Activated B cell treated with CpG ODN at 0.5 μM for 24 hours (primary cell): Measurements from ENCODE around the gene ARHGEF28. TPM values are rescaled to one million over a fixed set of nuclear protein-coding genes. Genes with fewer than 3 reads are reported as not detected.

Experiments
- ATAC-seq: fragments of 200-7000 bp; cut with Tn5 transposase; one replicate; pipeline ENCODE4 v1.10.0; 2021; ENCODE audit warnings: low read depth, mild to moderate bottlenecking, moderate library complexity
- CTCF ChIA-PET: fragments of 350-600 bp; sonication (Branson Sonifier 250); formaldehyde crosslinking; loops from one replicate; lab custom pipeline; 2021; ENCODE audit warnings: antibody characterized with exemption; lab: Charles Lee
- POLR2A ChIA-PET: fragments of 350-600 bp; sonication (Branson Sonifier 250); formaldehyde crosslinking; loops from one replicate; lab custom pipeline; 2021; ENCODE audit warnings: antibody characterized with exemption; lab: Charles Lee
- DNase-seq: peaks from one replicate; pipeline ENCODE4 v3.0.0; 2022
- H3K27ac Mint-ChIP-seq: one replicate; pipeline ENCODE4 v1.8.0; 2020; ENCODE audit warnings: mixed read lengths
- H3K27me3 Mint-ChIP-seq: one replicate; pipeline ENCODE4 v1.8.0; 2021; ENCODE audit warnings: mixed read lengths
- H3K36me3 Mint-ChIP-seq: one replicate; pipeline ENCODE4 v1.8.0; 2021; ENCODE audit warnings: low read depth, mixed read lengths
- H3K4me1 Mint-ChIP-seq: one replicate; pipeline ENCODE4 v1.8.0; 2021; ENCODE audit warnings: mixed read lengths
- H3K4me3 Mint-ChIP-seq: one replicate; pipeline ENCODE4 v1.8.0; 2020; ENCODE audit warnings: mild to moderate bottlenecking, mixed read lengths
- H3K9me3 Mint-ChIP-seq: one replicate; pipeline ENCODE4 v1.8.0; 2020; ENCODE audit warnings: mixed read lengths
- CTCF ChIP-seq: fragments of 200-600 bp; IDR thresholded peaks from one replicate; pipeline ENCODE4 v1.8.0; 2022; ENCODE audit warnings: antibody characterized with exemption, mild to moderate bottlenecking
- intact Hi-C: fragments of 100-400 bp; cut with micrococcal nuclease; formaldehyde crosslinking; loops from one replicate; pipeline ENCODE4 v1.15.1; 2024
- total RNA-seq: library from RNA; stranded (reverse); gene quantifications from 2 replicates; pipeline ENCODE4 v1.2.3, GENCODE V29; 2022

The ARHGEF28 gene
- total RNA-seq, 1 donor from 2014 or later = not detected

DNA sequence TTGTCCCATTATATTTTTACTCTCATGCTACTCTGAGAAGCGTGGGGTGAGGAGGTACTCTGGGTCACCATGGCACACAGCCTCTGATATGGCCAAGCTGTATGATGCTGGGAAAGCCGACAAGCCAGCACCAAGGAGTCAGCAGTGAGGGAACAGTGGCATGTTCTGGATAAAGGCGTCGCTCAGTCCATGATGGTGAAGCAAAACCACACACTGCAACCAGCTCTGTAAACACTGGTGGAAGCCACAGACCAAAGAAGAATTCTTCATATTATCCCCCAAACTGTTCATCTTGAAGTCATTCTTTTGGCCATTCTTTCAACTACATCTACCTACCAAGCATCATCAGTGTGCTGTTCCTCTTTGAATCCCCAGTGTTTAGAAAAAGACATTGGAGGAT is 264.6 kb downstream of the ARHGEF28 start:
- ATAC-seq (no peak), DNase-seq (no peak)
- Mint-ChIP-seq H3K27ac (no peak overlapping the region), H3K9me3 (no peaks in the 10 kb centered on the region), H3K27me3 (peaks cover 11% of the 10 kb centered on the region), H3K4me3 (no peak overlapping the region), H3K4me1 (no peaks in the 10 kb centered on the region), H3K36me3 (no peaks in the 10 kb centered on the region)
- intact Hi-C loops = no loop called here
- ChIA-PET POLR2A (no interaction called here), CTCF (no interaction called here)
- TF ChIP-seq CTCF = no peak

DNA sequence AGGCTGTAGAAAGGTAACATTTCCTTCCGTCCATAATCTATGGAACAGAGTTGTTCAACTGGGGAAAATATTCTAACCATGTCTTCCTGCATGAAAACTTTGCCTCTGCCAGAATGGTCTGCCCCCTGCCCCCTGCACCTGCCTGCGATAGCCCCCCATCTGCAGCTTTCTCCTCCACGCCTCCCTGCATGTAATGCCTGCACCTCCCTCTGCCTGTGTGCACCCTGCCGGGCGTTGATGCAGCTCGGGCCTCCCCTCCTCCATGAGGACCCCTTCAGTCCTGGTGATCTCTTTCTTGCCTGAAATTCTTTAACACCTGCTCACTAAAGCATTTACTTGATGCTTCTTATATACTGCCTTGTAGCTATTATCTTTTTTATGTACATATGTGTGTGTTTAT is 266.2 kb downstream of the ARHGEF28 start:
- Mint-ChIP-seq H3K27me3 (peaks cover 20% of the 10 kb centered on the region), H3K36me3 (no peaks in the 10 kb centered on the region), H3K27ac (no peak overlapping the region), H3K4me1 (no peaks in the 10 kb centered on the region), H3K9me3 (no peaks in the 10 kb centered on the region), H3K4me3 (no peak overlapping the region)
- TF ChIP-seq CTCF = no peak
- ATAC-seq = no peak
- DNase-seq = no peak
- ChIA-PET CTCF (no interaction called here), POLR2A (no interaction called here)
- intact Hi-C loops = no loop called here

- no peaks in the 10 kb centered on the region for H3K9me3 Mint-ChIP-seq
- intact Hi-C loops = no loop called here
- ChIA-PET CTCF (no interaction called here), POLR2A (interaction anchor here (1.0 kb wide), 1 partner anchor 748 kb away, joined by 3 read pairs; the partner anchor contains the start of gene ENC1)
- DNase-seq = no peak
- no peaks in the 10 kb centered on the region for H3K4me1 Mint-ChIP-seq
- H3K4me3 Mint-ChIP-seq = no peak overlapping the region
- no peaks in the 10 kb centered on the region for H3K36me3 Mint-ChIP-seq
- no peak for TF ChIP-seq CTCF
- H3K27ac Mint-ChIP-seq = no peak overlapping the region
- no peak for ATAC-seq
- H3K27me3 Mint-ChIP-seq = peaks cover 20% of the 10 kb centered on the region
Measured at GRCh38 chr5:73892806-73893205, 266.8 kb downstream of the ARHGEF28 start.

DNA sequence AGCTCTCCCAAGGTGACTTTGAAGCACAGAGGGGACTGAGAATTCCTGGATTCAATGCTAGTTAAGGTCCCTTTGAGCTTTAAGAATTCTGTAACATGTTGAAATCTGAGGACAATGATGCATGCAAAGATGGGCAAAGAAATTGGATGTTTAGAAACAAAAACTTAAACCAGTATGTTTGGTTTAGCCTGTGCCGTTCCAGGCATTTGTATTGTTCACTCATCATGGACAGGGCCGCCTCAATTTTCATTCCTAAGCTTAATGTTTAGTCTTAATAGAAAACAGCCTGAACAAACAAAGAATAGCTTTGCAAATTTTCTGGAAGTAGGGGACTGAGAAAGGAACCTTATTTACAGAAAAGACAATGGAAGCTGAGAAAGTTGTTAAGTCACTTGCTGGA is 267.8 kb downstream of the ARHGEF28 start:
- CTCF ChIA-PET = interaction anchor here (1.1 kb wide), 1 partner anchor 8 kb away, joined by 5 read pairs; no protein-coding TSS in a partner anchor
- no peak for ATAC-seq
- no peak overlapping the region for H3K27ac Mint-ChIP-seq
- H3K4me3 Mint-ChIP-seq = no peak overlapping the region
- H3K9me3 Mint-ChIP-seq = no peaks in the 10 kb centered on the region
- no peak for DNase-seq
- H3K36me3 Mint-ChIP-seq = no peaks in the 10 kb centered on the region
- TF ChIP-seq CTCF = no peak
- no peaks in the 10 kb centered on the region for H3K4me1 Mint-ChIP-seq
- POLR2A ChIA-PET = interaction anchor here (1.0 kb wide), 1 partner anchor 747 kb away, joined by 3 read pairs; the partner anchor contains the start of gene ENC1
- peaks cover 21% of the 10 kb centered on the region for H3K27me3 Mint-ChIP-seq
- intact Hi-C loops = no loop called here

- CTCF ChIA-PET = no interaction called here
- Mint-ChIP-seq H3K9me3 (no peaks in the 10 kb centered on the region), H3K27me3 (peaks cover 26% of the 10 kb centered on the region), H3K4me1 (peaks cover 5% of the 10 kb centered on the region), H3K36me3 (no peaks in the 10 kb centered on the region), H3K4me3 (no peak overlapping the region), H3K27ac (no peak overlapping the region)
- POLR2A ChIA-PET = no interaction called here
- intact Hi-C loops = no loop called here
- DNase-seq (no peak), ATAC-seq (no peak)
- no peak for TF ChIP-seq CTCF
Measured at GRCh38 chr5:73894860-73895259, 268.9 kb downstream of the ARHGEF28 start.
